ENCODE results near the gene SAMD5.

GRCh38 chr6:147530132-147531060, 21.9 kb downstream of the SAMD5 start:
- TF ChIP-seq, protein P1, sequence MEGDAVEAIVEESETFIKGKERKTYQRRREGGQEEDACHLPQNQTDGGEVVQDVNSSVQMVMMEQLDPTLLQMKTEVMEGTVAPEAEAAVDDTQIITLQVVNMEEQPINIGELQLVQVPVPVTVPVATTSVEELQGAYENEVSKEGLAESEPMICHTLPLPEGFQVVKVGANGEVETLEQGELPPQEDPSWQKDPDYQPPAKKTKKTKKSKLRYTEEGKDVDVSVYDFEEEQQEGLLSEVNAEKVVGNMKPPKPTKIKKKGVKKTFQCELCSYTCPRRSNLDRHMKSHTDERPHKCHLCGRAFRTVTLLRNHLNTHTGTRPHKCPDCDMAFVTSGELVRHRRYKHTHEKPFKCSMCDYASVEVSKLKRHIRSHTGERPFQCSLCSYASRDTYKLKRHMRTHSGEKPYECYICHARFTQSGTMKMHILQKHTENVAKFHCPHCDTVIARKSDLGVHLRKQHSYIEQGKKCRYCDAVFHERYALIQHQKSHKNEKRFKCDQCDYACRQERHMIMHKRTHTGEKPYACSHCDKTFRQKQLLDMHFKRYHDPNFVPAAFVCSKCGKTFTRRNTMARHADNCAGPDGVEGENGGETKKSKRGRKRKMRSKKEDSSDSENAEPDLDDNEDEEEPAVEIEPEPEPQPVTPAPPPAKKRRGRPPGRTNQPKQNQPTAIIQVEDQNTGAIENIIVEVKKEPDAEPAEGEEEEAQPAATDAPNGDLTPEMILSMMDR (IDR thresholded peaks at IDR 0.05; ENCODE audit: poor library complexity), result no peak
- TF ChIP-seq EZH2phosphoT487 (IDR thresholded peaks at IDR 0.05; ENCODE audit: low read depth, severe bottlenecking, unreplicated experiment), result peak; percentile 81

All from hepatocyte (in vitro differentiated cells).